MCF 10A (cell line): Measurements from ENCODE around the gene OR2F1. TPM values are rescaled to one million over a fixed set of nuclear protein-coding genes. Genes with fewer than 3 reads are reported as not detected.

ENCODE experiments used
- BruUV-seq: library from RNA; stranded (reverse); fragments of 400-500 nt; replicated peaks from 2 replicates; lab custom pipeline; 2021; lab: Mats Ljungman, UMichigan
- CTCF ChIA-PET: fragments of 300-600 bp; sonication (Branson Sonifier 250); formaldehyde crosslinking; extraction: SDS; loops from one replicate; lab custom pipeline; 2021; ENCODE audit warnings: antibody characterized with exemption, inconsistent platforms; lab: Yijun Ruan, JAX
- POLR2A ChIA-PET: fragments of 300-600, 350-650 bp; sonication (Branson Sonifier 250); formaldehyde crosslinking; extraction: SDS; loops from one replicate; lab custom pipeline; 2020; ENCODE audit warnings: antibody characterized with exemption, inconsistent platforms; lab: Yijun Ruan, JAX
- DNase-seq: peaks from one replicate; pipeline ENCODE4 v3.0.0-alpha.2; 2018; ENCODE audit not compliant: unreplicated experiment
- H3K27ac Mint-ChIP-seq: one replicate; pipeline ENCODE4 v1.8.0; 2022; ENCODE audit warnings: mild to moderate bottlenecking, low read depth, mixed read lengths; ENCODE audit not compliant: unreplicated experiment
- H3K27me3 Mint-ChIP-seq: one replicate; pipeline ENCODE4 v1.8.0; 2022; ENCODE audit warnings: mixed read lengths; ENCODE audit not compliant: insufficient read depth, unreplicated experiment
- H3K36me3 Mint-ChIP-seq: one replicate; pipeline ENCODE4 v1.8.0; 2022; ENCODE audit warnings: mild to moderate bottlenecking, moderate library complexity, mixed read lengths; ENCODE audit not compliant: insufficient read depth, unreplicated experiment
- H3K4me1 Mint-ChIP-seq: one replicate; pipeline ENCODE4 v1.8.0; 2022; ENCODE audit warnings: mixed read lengths; ENCODE audit not compliant: insufficient read depth, unreplicated experiment
- H3K4me3 Mint-ChIP-seq: one replicate; pipeline ENCODE4 v1.8.0; 2022; ENCODE audit warnings: mild to moderate bottlenecking, moderate library complexity, mixed read lengths; ENCODE audit not compliant: unreplicated experiment
- H3K9me3 Mint-ChIP-seq: one replicate; pipeline ENCODE4 v1.8.0; 2022; ENCODE audit warnings: mixed read lengths; ENCODE audit not compliant: unreplicated experiment
- CTCF ChIP-seq: fragments of 200-600 bp; IDR thresholded peaks from one replicate; pipeline ENCODE4 v1.8.0; 2022; ENCODE audit warnings: antibody characterized with exemption, mild to moderate bottlenecking; ENCODE audit not compliant: unreplicated experiment
- intact Hi-C: fragments of 100-400 bp; cut with micrococcal nuclease; formaldehyde crosslinking; loops from 2 replicates; pipeline ENCODE4 v1.14.1; 2022
- total RNA-seq: library from RNA; stranded (reverse); gene quantifications from 2 replicates; pipeline ENCODE4 v1.2.3, GENCODE V29; 2022

The OR2F1 gene
- total RNA-seq, 1 experiment from 2014 or later: not detected

GRCh38 chr7:144001543-144001942, 46.9 kb downstream of the OR2F1 start:
- DNase-seq: no peak
- Mint-ChIP-seq H3K4me1 (peaks cover 6% of the 10 kb centered on the region), H3K4me3 (no peak overlapping the region), H3K27me3 (no peaks in the 10 kb centered on the region), H3K27ac (no peak overlapping the region), H3K36me3 (no peaks in the 10 kb centered on the region), H3K9me3 (no peaks in the 10 kb centered on the region)
- intact Hi-C loops: no loop called here
- TF ChIP-seq CTCF: no peak
- ChIA-PET CTCF (interaction anchor here (1.5 kb wide), 1 partner anchor 11 kb away, joined by 4 read pairs; no protein-coding TSS in a partner anchor), POLR2A (no interaction called here)
- BruUV-seq: no TSS peak

- TF ChIP-seq CTCF: no peak
- H3K4me1 Mint-ChIP-seq: peaks cover 6% of the 10 kb centered on the region
- CTCF ChIA-PET: interaction anchor here (0.6 to 0.7 kb wide), 2 partner anchors 21 to 91 kb away, joined by 3 read pairs; no protein-coding TSS in a partner anchor
- H3K9me3 Mint-ChIP-seq: no peaks in the 10 kb centered on the region
- POLR2A ChIA-PET: no interaction called here
- no peak overlapping the region for H3K4me3 Mint-ChIP-seq
- intact Hi-C loops: loop anchor here (5.0 kb wide), 1 partner anchor 47 kb away; no protein-coding TSS in a partner anchor
- no TSS peak for BruUV-seq
- no peak for DNase-seq
- no peaks in the 10 kb centered on the region for H3K36me3 Mint-ChIP-seq
- H3K27ac Mint-ChIP-seq: no peak overlapping the region
- no peaks in the 10 kb centered on the region for H3K27me3 Mint-ChIP-seq
These were observed 50.1 kb downstream of the OR2F1 start for GRCh38 chr7:144004703-144005102.

GRCh38 chr7:144006029-144006691, 51.5 kb downstream of the OR2F1 start:
- intact Hi-C loops: loop anchor here (5.0 kb wide), 1 partner anchor 49 kb away; no protein-coding TSS in a partner anchor
- Mint-ChIP-seq H3K27ac (no peak overlapping the region), H3K4me1 (peaks cover 6% of the 10 kb centered on the region), H3K4me3 (no peak overlapping the region), H3K27me3 (no peaks in the 10 kb centered on the region), H3K36me3 (no peaks in the 10 kb centered on the region), H3K9me3 (no peaks in the 10 kb centered on the region)
- ChIA-PET CTCF (no interaction called here), POLR2A (no interaction called here)
- no peak for DNase-seq
- no peak for TF ChIP-seq CTCF
- no TSS peak for BruUV-seq

GRCh38 chr7:144006692-144007042, 52.0 kb downstream of the OR2F1 start:
- CTCF ChIA-PET: interaction anchor here (0.9 kb wide), 1 partner anchor 14 kb away, joined by 3 read pairs; no protein-coding TSS in a partner anchor
- H3K9me3 Mint-ChIP-seq: no peaks in the 10 kb centered on the region
- BruUV-seq: no TSS peak
- H3K4me1 Mint-ChIP-seq: peaks cover 3% of the 10 kb centered on the region
- TF ChIP-seq CTCF: no peak
- intact Hi-C loops: loop anchor here (5.0 kb wide), 1 partner anchor 49 kb away; no protein-coding TSS in a partner anchor
- no peaks in the 10 kb centered on the region for H3K27me3 Mint-ChIP-seq
- POLR2A ChIA-PET: no interaction called here
- H3K27ac Mint-ChIP-seq: no peak overlapping the region
- no peaks in the 10 kb centered on the region for H3K36me3 Mint-ChIP-seq
- no peak overlapping the region for H3K4me3 Mint-ChIP-seq
- DNase-seq: no peak
